ENCODE data around the gene TRABD2A.
"Not testable (repeated sequence)": the region's sequence is repeated elsewhere in the genome, so short reads cannot be mapped to it uniquely, and the experiment has no call there.

The TRABD2A gene

DNA sequence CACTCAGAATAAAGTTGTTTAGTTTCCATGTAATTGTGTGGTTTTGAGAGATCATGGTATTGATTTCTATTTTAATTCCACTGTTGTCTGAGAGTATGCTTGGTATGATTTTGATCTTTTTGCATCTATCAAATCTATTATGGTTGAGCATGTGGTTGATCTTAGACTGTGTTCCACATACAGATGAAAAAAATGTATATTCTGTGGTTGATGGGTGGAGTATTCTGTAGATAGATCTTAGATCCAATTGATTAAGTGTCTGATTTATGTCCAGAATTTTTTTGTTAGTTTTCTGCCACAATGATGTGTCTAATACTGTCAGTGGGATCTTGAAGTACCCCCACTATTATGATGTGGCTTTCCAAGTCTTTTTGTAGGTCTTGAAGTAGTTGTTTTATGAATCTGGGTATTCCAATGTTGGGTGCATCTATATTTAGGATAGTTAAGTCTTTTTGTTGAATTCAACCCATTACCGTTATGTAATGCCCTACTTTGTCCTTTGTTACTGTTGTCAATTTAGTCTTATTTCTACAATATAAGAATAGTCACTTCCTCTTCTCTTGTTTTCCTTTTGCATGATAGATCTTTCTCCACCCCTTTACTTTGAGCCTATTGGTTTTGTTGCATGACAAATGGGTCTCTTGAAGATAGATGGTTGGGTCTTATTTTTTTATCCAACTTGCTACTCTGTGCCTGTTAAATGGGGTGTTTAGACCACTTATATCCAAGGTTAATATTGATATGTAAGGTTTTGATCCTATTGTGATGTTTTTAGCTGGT, 101.8 kb downstream of the TRABD2A start:
- H3K9ac ChIP-seq: no peak overlapping the region
- H3K4me2 ChIP-seq: no peak overlapping the region
- no peak overlapping the region for H3K4me3 ChIP-seq (IDR thresholded peaks at IDR 0.05; ENCODE audit: insufficient read depth, low read depth, low read length)
- H2AFZ ChIP-seq (ENCODE audit: low read depth): no peak overlapping the region
- no peaks in the 10 kb centered on the region for H3K4me1 ChIP-seq (ENCODE audit: low read depth, poor library complexity, severe bottlenecking)
- no peaks in the 10 kb centered on the region for H4K20me1 ChIP-seq (ENCODE audit: insufficient read depth)
- H3K36me3 ChIP-seq (ENCODE audit: insufficient read depth): no peaks in the 10 kb centered on the region
- TF ChIP-seq, protein P1, sequence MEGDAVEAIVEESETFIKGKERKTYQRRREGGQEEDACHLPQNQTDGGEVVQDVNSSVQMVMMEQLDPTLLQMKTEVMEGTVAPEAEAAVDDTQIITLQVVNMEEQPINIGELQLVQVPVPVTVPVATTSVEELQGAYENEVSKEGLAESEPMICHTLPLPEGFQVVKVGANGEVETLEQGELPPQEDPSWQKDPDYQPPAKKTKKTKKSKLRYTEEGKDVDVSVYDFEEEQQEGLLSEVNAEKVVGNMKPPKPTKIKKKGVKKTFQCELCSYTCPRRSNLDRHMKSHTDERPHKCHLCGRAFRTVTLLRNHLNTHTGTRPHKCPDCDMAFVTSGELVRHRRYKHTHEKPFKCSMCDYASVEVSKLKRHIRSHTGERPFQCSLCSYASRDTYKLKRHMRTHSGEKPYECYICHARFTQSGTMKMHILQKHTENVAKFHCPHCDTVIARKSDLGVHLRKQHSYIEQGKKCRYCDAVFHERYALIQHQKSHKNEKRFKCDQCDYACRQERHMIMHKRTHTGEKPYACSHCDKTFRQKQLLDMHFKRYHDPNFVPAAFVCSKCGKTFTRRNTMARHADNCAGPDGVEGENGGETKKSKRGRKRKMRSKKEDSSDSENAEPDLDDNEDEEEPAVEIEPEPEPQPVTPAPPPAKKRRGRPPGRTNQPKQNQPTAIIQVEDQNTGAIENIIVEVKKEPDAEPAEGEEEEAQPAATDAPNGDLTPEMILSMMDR (conservative IDR thresholded peaks at IDR 0.05; ENCODE audit: low read depth, low read length): no peak
- H3K27me3 ChIP-seq (ENCODE audit: insufficient read depth, low read depth): no peaks in the 10 kb centered on the region
- H3K27ac ChIP-seq: no peak overlapping the region
- no peaks in the 10 kb centered on the region for H3K79me2 ChIP-seq (ENCODE audit: insufficient read depth, low read depth)

DNA sequence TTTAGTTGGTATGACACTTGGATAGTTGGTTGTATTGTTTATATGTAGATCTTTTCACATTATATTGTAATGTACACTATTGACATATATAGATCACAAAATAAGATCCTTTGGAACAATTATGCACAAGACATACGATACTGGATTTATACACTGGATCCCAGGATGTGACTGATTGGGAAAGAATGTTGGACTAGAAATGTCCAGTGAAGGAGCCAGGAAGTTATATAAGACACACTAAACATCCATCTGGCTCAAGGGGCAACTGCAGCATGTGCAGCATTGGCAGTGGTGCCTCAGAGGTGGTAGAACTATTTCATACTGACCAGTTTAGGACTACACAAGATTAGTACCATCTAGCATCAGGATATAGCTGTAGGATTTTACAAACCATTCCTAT, 104.9 kb downstream of the TRABD2A start:
- Histone ChIP-seq H3K27ac (no peak overlapping the region), H4K20me1 (ENCODE audit: insufficient read depth) (no peaks in the 10 kb centered on the region), H2AFZ (ENCODE audit: low read depth) (no peak overlapping the region), H3K4me2 (no peak overlapping the region), H3K9ac (no peak overlapping the region), H3K4me1 (ENCODE audit: low read depth, poor library complexity, severe bottlenecking) (no peaks in the 10 kb centered on the region), H3K36me3 (ENCODE audit: insufficient read depth) (no peaks in the 10 kb centered on the region), H3K79me2 (ENCODE audit: insufficient read depth, low read depth) (no peaks in the 10 kb centered on the region), H3K4me3 (IDR thresholded peaks at IDR 0.05; ENCODE audit: insufficient read depth, low read depth, low read length) (no peak overlapping the region), H3K27me3 (ENCODE audit: insufficient read depth, low read depth) (no peaks in the 10 kb centered on the region)
- TF ChIP-seq, protein P1 (conservative IDR thresholded peaks at IDR 0.05; ENCODE audit: low read depth, low read length): no peak

- H3K27me3 ChIP-seq (ENCODE audit: insufficient read depth, low read depth); H3K27ac ChIP-seq; H4K20me1 ChIP-seq (ENCODE audit: insufficient read depth); H3K4me2 ChIP-seq; H3K36me3 ChIP-seq (ENCODE audit: insufficient read depth); H2AFZ ChIP-seq (ENCODE audit: low read depth); H3K9ac ChIP-seq; H3K4me1 ChIP-seq (ENCODE audit: low read depth, poor library complexity, severe bottlenecking); H3K79me2 ChIP-seq (ENCODE audit: insufficient read depth, low read depth); H3K4me3 ChIP-seq (IDR thresholded peaks at IDR 0.05; ENCODE audit: insufficient read depth, low read depth, low read length): not testable (repeated sequence)
Observed at GRCh38 chr2:84773562-84773961, 107.3 kb downstream of the TRABD2A start.

Measured in KMS-11 (cell line).